ENCODE data around the gene TPRG1. TPM values are rescaled to one million over a fixed set of nuclear protein-coding genes. Genes with fewer than 3 reads are reported as not detected.
A peak's percentile ranks its signal among the peaks of the same experiment; 100 is the strongest.

The TPRG1 gene
- total RNA-seq, 1 experiment from 2014 or later = 2.0 TPM

DNA sequence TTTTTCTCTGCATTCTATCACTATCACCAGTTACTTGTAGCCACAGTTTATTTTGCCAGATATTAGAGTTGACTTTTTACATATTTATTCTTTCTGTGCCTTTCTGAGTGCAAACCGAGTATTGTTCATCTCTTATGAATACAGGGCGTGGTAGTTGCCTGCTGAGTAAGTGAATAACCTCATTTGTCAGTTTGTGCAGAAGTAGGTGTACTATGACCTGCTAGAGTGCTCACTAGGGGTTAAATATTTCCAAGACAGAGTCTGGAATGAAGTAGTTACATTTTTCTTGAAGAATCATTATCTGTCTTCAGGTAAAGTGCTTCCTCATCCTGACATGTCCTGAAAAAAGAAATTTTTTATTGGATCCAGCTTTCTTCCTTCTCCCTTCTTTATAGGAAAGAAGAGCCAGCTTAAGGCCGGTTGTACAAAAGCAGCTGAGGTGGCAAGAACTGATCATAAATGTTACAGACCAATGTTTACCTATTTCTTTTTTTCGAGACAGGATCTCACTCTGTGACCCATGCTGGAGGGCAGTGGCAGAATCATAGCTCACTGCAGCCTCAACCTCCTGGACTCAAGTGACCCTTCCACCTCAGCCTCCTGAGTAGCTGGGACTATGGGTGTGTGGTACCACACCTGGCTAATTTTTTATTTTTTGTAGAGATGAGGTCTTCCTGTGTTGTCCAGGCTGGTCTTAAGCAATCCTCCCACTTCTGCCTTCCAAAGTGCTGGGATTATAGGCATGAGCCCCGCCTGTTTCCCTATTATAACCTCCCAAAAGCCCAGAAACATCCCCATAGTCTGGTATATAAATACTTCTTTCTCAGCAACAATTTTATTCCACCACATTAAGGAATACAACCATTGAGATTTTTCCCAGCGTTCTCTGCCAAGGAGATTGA lies 182.5 kb downstream of the TPRG1 start:
- no peak for DNase-seq (ENCODE audit: low read depth)

DNA sequence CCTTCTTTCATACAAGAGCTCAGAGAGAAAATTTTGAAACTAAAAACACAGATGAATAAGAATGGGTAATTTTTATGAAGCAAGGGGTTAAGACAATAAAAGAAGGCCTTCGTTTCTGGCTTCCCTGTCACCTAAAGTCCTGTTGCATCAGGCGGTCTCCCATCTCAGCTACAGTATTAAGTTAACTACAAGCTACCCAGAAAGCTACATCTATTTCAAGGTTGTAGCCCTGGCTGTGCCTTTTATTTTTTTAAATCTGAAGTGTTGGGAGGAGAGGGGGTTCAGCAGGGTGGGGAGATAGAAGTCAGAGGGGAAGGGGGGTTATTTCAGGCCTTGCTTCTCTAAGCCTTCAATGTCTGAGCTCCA lies 183.3 kb downstream of the TPRG1 start:
- DNase-seq (ENCODE audit: low read depth) = no peak

DNA sequence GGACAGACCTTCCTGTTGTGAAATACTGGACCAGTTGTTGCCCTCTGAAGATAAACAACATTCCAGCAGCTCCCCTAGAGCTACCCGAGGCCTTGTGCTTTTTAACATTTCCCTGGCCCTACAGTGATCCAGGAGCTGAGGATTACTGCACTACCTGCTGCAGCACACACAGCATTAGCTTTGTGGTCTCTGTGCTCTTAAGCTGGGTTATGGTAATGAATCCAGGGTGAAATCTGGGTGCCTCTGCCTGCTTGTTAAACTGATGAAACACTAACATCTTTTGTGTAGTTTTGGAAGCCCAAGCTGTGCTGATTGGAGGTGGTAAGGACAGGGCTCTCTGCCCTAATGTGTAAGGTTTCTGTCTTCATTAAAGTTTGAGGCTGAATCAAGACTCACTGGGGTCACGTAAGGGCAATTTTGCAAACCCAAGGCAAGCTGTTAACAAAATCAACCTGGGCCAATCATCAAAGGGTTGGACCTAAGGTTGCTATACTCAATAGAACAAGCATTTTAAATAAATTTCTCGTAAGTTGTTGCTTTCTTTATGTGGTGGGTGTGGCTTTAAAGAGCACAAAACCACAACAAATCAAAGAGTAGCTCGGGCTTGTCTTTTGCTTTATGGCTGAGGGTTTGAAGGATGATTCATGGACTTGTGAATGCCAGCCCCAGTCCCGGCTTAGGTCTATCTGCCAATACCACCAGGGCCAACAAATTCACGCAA lies 183.9 kb downstream of the TPRG1 start:
- DNase-seq (ENCODE audit: low read depth) = peak; percentile 90

DNA sequence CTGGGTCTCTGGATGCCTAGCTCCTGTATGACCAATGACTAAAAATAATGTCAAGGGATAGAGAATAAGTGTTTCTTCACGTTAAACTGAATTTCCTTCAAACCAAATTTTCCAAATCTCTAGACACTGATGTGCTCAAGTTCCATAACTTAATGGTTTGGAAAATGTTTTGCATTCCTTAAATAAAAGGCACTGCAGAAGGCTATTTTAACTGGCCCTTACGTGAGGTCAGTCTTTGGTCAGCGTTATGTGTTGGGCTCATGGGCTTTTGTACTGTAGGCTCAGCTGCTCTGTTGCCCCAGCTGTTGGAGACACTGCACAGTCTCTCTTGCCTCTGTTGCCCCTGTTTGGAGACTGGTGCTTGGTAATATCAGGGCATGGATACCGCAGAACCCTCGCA lies 188.5 kb downstream of the TPRG1 start:
- DNase-seq (ENCODE audit: low read depth) = no peak

DNA sequence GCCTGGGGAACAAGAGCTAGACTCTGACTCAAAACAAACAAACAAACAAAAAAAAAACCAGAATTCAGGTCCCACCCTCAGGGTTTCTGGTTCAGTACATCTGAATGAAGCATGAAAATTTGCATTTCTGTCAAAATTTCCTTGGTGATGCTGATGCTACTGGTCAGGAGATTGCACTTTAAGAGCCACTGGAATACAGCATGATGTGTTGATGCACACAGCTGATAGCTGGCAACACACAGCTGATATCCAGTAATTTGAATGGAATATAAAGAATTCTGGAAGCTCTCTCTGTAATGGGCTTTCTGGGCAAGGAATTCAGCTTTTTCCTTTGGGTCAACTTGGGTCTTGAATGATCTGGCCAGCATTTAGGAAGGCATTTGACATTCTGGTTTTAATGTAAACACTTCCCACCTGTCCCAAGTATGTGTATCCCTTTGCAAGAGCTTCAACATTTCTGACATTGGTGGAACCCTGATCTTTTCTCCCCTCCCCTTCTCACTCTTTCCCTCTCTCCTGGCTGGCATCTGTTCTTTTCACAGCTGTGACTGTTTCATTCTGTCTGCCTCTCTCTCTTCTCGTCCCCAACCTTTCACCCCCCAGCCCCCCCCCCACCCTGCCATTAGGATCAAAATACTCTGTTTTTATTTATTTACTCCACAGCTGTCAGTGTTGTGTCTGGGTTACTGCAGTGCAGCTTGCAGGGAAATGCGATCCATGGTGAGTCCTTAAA lies 189.5 kb downstream of the TPRG1 start:
- peak; percentile 26 for DNase-seq (ENCODE audit: low read depth)

DNA sequence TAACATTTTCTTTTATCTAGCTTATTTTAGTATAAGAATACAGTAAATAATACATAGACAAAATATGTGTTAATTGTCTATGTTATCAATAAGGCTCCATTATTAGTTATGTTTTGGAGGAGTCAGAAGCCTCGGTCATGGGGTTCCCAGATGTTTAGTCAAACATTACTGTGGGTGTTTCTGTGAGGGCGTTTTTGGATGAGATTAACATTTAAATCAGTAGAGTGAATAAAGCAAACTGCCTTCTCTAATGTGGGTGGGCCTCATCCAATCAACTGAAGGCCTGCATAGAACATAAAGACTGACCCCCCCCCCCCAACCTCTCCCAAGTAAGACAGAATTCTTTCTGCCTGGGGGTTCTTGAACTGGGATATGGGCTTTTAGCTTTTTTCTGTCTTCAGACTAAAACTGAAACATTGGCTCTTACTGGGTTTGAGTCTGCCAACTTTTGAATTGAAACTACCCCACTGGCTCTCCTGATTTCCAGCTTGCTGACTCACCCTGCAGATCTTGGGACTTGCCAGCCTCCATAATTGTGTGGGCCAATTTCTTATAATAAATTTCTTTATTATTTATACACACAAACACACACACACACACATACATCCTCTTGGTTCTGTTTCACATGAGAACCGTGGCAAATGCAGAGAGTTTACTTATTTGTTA lies 192.0 kb downstream of the TPRG1 start:
- peak; percentile 70 for DNase-seq (ENCODE audit: low read depth)

DNA sequence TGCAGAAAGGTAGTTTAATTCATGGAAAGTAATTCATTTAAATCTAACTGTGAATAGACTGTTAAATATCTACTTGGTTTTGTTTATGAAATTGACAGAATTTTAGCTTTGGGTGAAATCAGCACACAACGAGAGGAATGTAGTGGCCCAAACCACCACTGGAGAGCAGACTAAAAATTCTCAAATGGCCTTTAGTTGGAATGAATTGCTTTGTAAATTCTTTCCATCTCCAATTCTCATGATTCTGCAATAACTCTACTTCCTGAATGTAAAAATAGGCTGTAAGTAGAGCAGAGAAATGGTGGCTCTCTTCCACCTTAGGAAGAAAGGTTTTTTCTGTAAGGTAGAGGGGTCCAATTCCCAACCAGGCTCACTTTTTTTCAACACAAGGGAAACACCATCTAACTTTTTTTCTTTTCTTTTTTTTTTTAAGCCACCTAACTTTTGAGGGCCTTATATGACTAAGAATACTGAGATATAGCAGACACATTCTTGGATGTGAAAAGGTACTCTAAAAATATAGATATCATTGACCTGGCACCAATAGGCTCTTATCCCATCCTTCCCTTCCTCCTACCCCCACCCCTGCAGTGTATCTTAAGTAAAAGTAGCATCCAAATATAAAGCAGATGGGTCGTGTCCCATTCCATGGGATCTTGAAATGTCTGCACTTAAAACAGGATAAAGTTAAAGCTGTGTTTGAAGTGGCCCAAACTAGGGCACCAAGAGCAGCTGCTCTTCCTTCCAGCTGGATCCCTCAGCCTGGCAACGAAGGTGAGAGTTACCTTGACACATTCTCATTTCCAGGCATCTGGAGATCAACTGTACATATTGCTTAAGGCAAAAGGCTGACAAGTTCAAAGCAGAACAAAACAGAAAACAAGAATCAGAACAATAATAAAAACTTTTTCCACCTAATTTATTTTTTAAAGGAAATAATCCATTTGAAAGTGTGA lies 194.1 kb downstream of the TPRG1 start:
- DNase-seq (ENCODE audit: low read depth) = peak; percentile 59

DNA sequence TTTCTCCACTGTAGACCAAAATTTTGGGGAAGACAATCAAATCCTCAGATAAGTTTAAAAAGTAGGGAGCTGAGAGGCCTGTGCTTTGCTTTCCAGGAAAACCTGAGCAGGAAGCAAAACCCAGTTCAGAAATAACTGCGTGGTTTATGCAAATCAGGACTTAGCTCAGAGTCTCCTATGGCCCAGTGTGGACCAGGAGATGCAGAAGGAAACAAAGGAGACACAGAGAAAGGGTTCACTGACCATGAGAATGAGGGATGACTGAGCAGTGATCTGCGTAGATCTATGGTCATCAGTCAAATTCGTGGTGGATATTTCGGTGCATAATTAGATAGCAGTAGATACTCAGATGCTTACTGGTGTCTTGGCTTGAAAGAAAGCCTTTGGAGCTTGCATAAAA lies 196.6 kb downstream of the TPRG1 start:
- no peak for DNase-seq (ENCODE audit: low read depth)

DNA sequence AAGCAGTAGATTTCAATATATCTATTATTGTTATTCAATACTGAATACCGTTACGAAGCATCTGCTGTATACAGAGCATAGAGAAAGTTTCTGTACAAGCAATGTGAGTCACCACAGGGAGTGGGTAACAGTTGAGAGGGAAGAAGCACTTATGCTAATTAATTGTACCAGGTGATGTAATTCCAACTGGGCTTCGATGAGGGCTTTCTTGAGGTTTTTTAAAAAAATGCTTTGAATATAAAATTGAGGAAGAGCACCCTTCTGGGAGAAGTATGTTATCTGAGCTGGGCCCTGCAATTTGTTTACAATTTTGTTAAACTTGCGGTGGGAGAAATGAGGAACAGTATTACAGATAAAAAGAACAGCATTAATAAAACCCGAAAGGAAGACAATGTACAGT lies 197.9 kb downstream of the TPRG1 start:
- DNase-seq (ENCODE audit: low read depth) = peak; percentile 49

DNA sequence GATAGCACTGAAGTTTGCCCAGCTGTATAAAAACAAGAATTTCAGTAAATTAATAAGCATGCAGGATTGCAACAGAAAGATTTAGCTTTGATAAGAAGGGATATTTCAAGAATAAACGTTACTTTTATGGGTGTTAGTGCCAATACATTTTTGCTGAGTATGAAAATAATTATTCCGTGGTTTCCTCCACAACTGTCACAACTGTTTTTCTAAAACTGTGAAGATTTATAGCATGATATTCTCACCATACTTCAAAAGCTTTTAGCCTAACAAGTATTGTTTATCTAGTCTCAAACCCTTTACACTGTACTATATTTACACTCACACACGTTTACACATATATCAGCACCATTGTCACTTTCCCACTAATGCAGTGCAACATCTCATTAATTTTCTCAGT lies 200.5 kb downstream of the TPRG1 start:
- DNase-seq (ENCODE audit: low read depth) = no peak

All from RPMI7951 (cell line).